Raji (cell line): ENCODE results near the gene SRPK2.

ENCODE experiments used
- POLR2A ChIP-seq: IDR thresholded peaks from 2 replicates; pipeline ENCODE4 v1.6.1; 2011; ENCODE audit warnings: low read depth, low read length, control low read depth; ENCODE audit not compliant: insufficient read depth

The SRPK2 gene

DNA sequence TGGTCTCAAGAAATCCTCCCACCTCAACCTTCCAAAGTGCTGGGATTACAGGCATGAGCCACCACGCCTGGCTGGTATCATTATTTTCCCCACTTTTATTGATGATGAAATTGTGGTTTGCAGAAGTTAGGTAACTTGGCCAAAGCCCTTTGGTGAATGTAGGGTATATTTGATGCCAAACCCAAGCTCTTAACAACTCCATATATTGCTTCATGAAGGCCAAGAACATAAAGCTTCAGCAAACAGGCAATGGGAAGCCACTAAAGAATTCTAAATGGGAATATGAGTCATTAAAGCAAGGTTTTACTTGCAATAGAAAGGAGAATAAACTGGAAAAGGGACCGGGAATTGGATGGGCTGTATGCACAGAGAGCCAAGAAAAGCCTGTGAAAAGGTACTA is 232.0 kb downstream of the SRPK2 start:
- TF ChIP-seq POLR2A = no peak

- no peak for TF ChIP-seq POLR2A
These were observed 234.6 kb downstream of the SRPK2 start for GRCh38 chr7:105154084-105154483.

DNA sequence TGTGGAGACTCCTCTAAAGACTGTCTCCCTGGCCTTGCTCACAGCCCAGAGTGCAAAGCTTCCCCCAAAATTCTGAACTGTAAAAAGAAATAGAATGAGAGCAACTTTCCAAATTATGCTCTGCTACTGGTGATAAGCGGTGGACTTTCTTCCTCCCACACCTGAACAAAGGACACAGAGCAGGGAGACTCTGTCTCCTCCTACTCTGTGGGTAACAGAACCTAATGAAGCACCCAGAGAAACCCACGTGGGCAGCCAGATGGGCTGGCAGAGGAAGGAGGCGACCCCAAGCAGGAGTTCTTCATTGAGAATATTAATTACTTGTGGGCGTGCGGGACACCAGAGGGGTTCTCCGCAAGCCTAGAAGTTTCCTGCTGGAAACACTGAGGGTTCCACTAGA is 235.2 kb downstream of the SRPK2 start:
- no peak for TF ChIP-seq POLR2A

- no peak for TF ChIP-seq POLR2A
These were observed 237.6 kb downstream of the SRPK2 start for GRCh38 chr7:105151152-105151551.

DNA sequence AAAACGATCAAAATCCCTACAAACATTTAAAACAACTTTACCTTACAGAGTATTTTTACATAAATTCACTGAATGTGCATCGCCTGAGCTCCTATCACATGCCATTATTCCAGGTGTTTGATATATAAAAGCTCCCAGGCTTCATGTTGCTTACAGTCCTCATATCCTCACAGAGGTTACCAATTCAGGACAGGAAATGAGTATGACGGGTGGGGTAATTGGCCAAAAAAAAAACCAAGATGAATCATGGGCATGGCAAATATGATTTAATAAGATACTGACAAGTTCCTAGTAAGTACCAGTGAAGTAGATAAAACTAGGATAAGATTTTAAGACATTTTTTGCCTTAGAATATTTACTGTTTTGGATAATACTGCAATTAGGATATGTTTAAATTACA is 238.9 kb downstream of the SRPK2 start:
- no peak for TF ChIP-seq POLR2A

DNA sequence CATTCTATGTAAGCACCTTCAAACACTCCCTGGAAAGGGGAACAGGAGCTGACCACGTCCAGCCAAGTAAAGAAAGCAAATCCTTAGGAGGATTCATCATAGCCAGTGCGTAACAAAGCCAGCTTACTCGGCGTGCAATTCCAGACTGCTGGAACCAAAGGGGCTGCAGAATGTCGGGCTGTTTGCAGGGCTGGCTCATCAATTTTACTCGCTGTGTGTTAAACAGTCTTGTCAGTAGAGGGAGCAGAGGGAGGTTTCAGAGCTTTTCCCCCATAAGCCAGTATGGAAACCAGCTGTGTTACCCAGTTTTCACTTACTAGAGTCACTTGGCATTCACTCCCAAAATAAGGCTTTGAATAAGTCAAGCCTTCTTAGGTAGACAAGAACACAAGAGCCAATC is 247.7 kb downstream of the SRPK2 start:
- TF ChIP-seq POLR2A = no peak

DNA sequence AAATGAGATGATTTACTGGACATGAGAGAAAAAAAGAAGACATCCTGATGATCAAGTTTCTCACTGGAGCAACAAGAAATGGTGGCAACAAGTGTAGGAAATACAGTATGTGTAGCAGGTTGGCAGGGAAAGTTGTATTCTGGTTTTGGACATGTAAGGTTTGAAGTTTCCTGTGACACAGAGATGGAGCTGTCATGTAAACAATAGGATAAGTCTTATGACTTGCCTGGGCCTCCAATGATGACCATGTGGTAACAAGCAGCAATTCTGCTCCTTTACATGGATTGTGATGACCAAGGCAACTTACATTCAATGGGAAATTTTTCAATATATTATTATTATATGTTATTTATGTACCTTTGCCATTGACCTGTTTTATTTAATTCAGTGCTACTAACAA is 249.3 kb downstream of the SRPK2 start:
- TF ChIP-seq POLR2A = no peak

DNA sequence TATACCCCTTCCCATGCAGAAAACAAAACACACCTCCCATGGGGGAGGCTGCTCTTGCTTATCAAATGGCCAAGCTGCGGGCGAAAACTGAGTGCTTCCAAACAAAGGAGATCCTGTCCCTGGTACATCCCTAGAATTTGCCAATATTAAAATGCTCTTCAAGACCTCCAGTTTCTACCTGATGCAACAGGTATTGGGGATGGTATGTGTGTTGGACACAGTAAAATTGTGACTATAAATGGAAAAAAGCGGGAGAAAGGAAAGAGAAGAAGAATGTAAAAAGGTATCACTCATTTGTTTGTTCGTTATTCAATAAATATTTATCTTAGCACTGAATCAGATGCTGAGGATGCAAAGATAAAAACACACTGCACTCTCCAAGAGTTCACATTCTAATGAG is 250.8 kb downstream of the SRPK2 start:
- no peak for TF ChIP-seq POLR2A

DNA sequence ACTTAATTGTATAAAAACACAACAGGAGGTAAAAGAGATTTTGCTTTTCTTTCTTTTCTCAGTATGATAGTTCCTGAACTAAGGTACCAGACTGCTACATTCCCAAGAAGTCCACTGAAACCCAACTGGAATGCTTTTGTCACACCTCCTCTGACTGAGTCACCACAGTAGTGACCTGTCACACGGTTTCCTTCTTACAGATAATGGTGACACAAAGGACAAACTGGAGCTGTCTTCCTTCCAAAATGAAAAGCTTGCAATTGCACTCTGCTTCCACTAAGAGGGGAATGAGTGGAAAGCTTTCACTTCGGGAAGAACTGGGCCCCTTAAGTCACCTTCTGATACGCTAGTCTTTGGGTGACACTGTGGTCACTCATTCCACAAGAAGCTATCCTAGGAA is 252.5 kb downstream of the SRPK2 start:
- no peak for TF ChIP-seq POLR2A

DNA sequence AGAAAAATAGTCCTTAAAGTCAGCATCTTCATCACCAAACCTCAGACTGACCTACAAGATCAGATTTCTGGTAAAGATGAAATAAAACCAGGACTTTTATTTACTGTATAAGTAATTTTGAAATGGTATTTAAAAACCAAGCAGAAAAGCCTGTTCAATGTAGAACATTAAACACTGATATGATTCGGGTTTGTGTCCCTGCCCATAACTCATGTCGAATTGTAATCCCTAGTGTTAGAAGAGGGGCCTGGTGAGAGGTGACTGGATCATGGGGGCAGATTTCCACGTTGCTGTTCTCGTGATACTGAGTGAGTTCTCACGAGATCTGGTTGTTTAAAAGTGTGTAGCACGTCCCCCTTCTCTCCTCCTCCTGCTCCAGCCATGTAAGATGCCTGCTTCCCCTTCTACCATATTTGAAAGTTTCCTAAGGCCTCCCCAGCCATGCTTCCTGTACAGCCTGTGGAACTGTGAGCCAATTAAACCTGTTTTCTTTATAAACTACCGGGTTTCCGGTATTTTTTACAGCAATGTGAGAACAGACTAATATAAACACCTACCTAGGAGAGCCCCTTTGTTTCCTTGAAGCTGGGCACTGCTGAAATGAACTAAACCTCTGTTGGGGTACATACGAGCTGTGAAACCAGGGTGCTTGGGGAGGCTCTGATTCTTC is 254.6 kb downstream of the SRPK2 start:
- no peak for TF ChIP-seq POLR2A

GRCh38 chr7:105133358-105133757 is 255.4 kb downstream of the SRPK2 start:
- TF ChIP-seq POLR2A = no peak

DNA sequence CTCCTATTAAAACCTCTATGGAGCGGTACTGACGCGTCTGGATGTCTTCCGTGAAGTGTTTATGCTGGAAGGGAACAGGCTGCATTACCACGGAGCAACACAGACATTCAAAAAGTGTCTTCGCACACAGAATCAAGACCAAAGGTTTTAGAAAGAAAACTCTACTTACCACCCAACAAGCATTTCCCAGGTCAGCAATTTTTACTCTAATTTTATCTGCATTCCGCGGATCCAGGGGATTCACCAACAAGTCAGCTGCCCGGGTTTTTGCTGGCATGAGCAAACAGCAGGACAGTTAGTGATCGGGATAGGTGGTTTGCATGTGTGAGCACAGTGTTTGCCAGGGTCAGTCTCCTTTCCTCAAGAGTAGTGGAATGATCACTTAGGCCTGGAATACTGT is 255.9 kb downstream of the SRPK2 start:
- no peak for TF ChIP-seq POLR2A

GRCh38 chr7:105132335-105132734 is 256.4 kb downstream of the SRPK2 start:
- no peak for TF ChIP-seq POLR2A

GRCh38 chr7:105131890-105132289 is 256.8 kb downstream of the SRPK2 start:
- TF ChIP-seq POLR2A = no peak

DNA sequence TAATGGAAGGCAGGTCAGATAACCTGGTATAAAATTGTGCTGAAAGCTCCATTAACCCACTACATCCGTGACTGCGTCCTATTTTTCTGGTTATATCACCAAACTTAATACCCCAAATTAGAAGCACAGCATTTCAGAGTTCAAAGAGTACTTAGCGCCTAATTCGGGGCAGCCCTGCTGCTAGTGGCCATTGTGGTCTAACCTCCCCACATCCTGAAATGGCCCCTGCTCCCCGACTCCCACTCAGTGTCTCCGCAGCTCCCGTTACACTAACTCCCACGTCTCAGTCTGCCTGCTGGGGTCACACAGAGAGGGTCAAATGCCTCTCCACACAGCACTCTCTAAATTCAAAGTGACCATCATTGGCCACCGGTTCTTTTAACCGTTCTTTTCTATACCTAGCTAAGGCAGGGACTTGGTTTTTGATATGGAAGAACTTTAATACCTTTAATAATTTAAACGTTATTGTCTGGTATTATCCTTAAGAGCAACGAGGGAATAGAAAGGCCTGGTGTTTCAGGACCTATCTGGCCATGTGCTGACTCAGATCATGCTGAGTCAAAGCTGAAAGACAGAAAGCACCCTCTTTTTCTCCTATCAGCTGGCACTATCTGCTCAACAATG is 257.6 kb downstream of the SRPK2 start:
- TF ChIP-seq POLR2A = no peak

DNA sequence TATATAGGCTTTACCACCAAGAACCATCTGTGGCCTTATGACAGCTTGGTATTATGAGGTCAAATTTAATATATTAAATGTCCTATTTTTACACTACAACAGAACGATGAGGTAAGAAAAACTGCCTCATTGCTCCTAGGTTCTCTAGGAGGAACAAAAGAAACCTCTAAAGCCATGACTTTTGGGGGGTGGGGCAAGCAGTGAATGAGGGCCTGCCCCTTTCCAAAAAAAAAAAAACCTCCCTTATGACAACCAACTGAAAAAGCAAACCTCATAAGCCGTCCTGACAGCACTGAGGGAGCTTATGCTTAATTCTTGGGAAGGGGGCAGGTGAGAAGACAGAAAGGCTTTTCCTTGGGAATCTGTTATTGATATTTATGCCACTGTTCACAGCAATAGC is 258.1 kb downstream of the SRPK2 start:
- no peak for TF ChIP-seq POLR2A

DNA sequence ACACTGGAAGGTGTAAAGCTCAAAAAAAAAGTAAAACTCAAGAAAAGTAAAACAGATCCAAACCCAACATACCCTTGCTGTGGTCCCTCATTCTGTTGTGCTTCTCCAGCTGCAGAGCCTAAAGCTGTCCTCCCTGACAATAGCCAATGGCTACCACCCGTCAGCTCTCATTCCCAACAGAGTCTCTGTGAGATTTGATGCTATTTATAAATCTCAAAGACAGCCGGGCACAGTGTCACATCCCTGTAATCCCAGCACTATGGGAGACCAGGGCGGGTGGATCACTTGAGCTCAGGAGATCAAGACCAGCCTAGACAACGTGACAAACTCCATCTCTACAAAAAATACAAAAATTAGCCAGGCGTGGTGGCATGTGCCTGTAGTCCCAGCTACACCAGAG is 258.7 kb downstream of the SRPK2 start:
- TF ChIP-seq POLR2A = no peak
